HG02840 (cell line): ENCODE data around the gene SLC22A7.

ENCODE experiments used
- ATAC-seq: cut with Tn5 transposase; IDR thresholded peaks from one replicate; pipeline ENCODE4 v1.9.1; 2021; ENCODE audit warnings: mild to moderate bottlenecking, moderate library complexity, moderate number of reproducible peaks; ENCODE audit not compliant: unreplicated experiment, low FRiP score

SLC22A7 gene, protein sequence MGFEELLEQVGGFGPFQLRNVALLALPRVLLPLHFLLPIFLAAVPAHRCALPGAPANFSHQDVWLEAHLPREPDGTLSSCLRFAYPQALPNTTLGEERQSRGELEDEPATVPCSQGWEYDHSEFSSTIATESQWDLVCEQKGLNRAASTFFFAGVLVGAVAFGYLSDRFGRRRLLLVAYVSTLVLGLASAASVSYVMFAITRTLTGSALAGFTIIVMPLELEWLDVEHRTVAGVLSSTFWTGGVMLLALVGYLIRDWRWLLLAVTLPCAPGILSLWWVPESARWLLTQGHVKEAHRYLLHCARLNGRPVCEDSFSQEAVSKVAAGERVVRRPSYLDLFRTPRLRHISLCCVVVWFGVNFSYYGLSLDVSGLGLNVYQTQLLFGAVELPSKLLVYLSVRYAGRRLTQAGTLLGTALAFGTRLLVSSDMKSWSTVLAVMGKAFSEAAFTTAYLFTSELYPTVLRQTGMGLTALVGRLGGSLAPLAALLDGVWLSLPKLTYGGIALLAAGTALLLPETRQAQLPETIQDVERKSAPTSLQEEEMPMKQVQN

DNA sequence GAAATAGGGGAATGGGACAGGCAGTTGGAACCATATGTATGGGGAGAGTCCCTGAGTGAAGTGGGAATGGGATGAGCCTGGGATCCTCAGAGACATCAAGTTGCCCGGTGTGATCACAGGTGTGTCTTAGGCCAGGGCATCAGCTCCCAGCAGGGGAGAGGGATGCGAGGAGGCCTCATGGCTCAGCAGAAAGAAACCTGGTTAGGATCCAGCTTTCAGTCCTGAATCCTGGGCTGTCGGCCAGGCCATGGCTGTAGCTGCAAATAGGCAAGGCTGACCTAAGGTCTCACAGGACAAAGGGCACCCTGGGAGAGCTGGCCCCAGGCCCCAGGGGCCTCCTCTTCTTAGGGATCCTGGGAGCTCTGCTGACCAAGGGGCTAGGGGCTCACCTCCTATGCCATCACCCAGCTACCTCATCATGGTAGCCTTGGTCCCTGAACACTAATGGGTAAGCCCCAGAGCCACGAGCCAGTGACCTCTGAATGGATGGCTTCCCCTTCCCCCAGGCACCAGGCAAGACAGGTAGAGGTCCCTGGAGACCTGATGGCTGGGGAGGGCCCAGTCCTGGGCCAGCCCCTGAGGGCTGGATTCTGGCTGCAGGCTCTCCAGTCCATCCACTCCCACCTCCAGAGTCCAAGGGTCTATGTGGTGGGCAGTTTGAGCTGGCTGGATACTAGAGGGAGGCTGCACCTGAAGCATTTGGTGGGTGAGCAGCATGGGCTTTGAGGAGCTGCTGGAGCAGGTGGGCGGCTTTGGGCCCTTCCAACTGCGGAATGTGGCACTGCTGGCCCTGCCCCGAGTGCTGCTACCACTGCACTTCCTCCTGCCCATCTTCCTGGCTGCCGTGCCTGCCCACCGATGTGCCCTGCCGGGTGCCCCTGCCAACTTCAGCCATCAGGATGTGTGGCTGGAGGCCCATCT lies at the start of gene SLC22A7:
SLC22A7 (plus strand) TSS at position 617 of the 921 bp plus-strand sequence; CDS start at position 716, 99 bp downstream.
- no peak for ATAC-seq

DNA sequence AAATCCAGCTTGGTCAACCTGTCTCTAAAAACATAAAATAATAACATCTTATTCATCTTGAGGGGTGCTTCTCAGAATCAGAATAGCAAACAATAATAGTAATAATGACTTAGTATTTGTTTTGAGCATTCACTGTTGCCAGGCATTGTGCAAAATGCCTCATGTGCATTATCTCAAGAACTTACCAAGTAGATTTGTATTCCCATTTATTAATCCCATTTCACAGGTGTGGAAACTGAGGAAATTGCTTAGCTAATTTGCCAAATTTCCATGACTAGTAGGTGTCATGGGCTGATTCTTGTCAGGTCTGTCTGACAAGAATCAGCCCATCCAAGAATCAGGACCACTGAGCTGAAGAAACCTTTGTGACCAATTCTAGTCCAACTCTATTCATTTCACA lies 49.3 kb upstream of the SLC22A7 start:
- ATAC-seq: no peak

DNA sequence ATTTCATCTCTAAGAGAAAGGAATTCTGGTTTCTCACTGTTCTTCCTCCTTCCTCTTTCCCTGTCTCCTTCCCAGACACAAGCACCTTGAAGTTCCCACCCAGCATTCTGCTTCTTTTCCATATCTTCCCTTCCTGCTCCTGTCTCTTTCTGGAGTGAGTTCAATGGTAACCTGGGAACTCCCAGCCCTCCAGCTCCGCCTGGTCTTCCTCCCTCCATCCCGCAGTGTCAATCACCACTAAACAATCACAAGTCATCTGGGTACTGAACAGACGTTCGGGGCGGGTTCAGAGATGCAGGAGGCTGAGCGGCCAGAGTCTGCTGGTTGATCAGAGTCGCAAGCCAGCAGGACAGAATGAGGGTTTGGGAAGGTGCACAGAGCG lies 47.1 kb upstream of the SLC22A7 start:
- no peak for ATAC-seq

DNA sequence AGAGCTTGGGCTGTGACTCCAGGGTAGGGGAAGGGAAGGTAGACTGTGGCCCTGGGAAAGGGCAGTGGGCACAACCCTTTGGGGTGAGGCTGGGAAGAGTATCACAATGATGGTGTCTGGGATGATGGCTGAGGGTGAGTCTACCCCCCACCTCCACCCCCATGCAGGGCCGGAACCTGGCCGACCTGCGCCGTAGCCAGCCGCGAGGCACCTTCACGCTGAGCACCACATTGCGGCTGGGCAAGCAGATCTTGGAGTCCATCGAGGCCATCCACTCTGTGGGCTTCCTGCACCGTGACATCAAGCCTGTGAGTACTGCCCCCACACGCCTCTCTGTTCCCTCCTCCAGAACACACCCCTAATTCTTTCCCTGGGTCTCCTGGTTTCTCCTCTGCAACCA lies 44.7 kb upstream of the SLC22A7 start:
- ATAC-seq: no peak

DNA sequence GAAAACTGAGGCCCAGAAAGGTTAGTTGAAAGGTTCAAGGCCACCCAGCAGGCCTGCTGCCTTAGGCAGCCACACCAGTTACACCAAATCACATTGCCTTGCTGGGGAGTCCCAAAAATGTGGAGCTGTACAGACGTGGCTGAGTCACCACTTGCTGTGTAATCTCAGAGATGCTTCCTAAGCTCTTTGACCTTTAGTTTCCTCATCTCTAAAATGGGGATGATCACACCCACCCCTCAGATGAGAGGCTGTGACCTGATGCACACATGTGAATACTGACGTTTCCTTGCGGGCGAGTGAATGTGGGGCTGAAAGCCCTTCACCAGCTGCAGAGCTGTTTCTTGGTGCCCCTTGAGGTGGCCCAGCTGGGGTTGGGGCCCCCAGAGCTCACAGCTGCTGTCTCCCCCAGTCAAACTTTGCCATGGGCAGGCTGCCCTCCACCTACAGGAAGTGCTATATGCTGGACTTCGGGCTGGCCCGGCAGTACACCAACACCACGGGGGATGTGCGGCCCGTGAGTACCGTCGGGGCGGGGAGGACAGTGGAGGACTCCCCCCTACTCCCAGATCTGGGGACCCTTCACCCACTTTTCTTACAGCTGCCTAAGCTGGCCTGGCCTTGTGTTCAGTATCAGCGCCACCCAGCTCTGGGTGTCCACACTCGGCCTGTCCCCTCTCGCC lies 43.8 kb upstream of the SLC22A7 start:
- no peak for ATAC-seq

DNA sequence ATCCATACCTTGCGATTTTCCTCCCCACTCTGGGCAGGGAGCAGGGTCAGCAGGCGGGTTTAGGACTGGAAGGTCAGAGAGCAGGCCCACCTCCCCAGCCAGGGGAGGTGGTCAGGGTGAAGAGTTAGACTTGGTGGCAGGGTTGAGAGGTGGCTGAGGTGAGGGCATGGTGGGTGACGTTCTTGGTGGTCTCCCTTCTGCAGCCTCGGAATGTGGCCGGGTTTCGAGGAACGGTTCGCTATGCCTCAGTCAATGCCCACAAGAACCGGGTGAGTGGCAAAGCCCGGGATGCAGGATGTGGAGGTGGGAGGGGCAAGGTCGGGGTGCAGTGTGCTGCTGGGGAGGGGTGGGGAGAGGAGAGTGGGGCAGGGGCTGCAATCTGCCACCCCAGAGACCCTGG lies 43.2 kb upstream of the SLC22A7 start:
- no peak for ATAC-seq

DNA sequence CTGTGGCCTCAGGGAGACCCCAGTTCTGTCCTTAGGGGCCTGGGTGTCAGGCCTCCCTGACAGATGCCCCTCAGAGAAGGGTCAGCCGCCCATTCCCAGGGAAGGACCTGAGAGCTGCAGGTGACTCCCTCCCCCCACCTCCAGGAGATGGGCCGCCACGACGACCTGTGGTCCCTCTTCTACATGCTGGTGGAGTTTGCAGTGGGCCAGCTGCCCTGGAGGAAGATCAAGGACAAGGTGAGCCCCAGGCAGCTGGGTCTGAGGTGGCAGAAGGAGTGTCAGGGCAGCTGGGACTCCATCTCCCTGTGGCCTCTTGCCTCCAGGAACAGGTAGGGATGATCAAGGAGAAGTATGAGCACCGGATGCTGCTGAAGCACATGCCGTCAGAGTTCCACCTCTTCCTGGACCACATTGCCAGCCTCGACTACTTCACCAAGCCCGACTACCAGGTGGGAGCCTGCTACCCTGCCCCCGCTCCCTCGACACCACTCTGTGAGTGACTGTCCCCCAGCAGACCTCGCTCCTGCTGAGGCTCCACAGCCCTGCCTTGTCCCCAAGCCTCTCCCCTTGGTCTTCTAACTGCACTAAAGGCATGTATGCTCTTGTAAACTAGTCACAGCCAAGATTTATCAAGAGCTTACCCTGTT lies 42.5 kb upstream of the SLC22A7 start:
- no peak for ATAC-seq

DNA sequence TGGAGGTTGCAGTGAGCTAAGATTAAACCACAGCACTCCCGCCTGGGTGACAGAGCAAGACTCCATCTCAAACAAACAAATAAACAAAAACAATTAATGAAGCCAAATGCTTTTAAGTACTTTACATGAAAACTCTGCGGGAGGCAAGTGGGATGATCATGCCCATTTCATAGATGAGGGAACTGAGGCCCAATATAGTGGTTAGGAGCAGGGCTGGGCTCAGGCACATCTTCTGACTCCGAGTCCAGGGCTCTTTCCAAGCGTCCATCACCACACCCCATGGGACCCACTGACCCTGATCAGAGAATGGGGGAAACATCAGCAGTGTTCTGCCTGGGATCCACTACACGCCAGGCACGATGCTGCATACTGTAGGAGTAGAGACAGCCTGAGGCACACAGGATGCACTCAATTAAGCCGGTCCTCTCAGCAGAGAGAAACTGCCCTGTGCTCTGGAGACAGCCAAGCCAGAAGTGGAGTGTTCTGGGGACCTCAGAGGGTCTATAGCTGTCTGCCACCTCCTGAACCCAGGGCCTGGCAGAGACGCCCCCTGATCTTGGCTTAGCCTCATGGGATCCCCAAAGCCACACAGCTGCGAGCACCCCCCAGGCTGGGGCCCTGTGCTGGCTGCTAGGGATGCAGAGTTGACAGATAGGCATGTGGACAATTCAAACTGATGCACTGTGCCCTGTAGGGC lies 41.2 kb upstream of the SLC22A7 start:
- no peak for ATAC-seq

DNA sequence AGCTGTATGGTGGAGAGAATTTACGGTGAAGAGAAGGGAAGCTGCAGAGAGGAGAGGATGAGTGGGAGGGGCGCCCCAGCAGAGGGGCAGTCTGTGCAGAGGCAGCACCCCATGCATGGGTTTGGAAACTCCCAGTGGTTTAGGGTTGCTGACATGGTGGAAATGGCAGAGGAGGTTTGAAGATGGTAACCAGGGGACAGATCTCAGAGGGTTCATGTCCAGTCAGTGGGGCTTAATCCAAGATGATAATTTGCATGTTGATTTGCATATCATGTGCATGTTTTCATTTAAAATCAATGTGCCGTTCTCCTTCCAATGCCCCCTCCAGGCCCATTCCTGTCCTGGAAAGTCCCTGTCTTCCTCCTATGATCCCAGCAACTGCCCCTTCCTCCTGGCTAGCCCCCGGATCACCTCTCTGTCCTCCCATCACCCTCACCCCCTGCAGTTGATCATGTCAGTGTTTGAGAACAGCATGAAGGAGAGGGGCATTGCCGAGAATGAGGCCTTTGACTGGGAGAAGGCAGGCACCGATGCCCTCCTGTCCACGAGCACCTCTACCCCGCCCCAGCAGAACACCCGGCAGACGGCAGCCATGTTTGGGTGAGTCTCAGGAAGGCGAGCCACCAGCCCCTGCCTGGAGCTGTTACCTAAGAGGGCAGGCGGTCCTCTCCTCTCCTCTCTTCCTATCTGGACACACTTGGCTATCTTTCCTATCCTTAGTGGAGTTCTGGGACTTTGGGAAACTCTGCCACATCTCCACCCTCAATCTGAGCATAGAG lies 40.5 kb upstream of the SLC22A7 start:
- ATAC-seq: no peak

DNA sequence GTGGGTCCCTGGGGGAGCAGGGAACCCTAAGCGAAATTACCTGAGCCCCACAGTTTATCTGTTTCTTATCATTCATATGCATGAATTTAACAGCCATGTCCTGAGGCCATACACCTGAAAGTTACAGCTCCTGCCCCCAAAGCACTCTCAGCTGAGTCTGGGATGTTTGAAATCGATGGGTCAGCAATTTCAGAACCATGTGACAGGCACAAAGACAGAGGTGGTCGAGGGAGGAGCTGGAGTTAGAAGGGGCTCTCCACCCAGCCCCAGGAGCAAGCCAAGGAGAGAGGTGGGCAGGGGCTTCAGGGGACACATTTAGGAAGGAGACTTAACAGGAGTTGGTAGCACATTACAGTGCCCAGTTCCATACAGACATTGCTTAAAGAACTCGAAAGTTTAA lies 39.9 kb upstream of the SLC22A7 start:
- ATAC-seq: no peak

DNA sequence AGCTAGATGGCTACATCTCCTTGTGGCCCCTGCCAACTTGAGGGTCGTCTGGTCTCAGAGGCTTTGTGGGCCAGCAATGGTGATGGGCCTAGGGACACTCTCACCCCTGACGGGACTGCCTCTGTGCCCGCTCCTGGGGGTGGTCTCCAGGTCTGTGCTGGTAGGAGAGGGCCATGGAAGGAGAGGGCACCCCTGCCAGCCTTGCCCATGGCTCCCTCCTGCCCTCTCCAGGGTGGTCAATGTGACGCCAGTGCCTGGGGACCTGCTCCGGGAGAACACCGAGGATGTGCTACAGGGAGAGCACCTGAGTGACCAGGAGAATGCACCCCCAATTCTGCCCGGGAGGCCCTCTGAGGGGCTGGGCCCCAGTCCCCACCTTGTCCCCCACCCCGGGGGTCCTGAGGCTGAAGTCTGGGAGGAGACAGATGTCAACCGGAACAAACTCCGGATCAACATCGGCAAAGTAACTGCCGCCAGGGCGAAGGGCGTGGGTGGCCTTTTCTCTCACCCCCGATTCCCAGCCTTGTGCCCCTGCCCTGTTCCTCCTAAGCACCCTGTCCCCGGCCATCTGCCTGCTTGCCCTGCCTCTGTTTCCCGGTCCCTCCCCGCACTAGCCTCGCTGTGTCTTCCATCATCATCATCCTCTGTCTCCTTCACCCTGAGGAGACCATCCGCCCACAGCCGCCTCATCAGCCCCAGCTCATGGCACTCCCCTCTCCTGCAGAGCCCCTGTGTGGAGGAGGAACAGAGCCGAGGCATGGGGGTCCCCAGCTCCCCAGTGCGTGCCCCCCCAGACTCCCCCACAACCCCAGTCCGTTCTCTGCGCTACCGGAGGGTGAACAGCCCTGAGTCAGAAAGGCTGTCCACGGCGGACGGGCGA lies 39.0 kb upstream of the SLC22A7 start:
- ATAC-seq: no peak

DNA sequence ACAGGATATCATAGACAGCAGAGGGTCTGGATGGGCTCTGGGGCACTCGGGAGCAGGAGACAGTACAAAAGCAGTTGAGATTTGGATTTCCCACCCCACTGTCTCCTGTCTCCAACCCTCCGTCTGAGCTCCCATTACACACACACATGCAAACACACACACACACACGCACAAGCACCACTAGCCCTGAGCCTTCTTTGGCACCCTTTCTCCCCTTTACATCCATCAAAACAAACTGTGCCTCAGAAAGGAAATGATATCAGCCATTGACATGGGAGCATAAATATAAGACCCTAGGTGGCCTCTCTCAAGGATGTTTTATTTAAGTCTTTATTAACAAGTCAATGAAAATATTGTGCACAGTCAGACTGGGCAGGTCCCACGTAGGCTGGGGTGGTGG lies 37.3 kb upstream of the SLC22A7 start:
- no peak for ATAC-seq

DNA sequence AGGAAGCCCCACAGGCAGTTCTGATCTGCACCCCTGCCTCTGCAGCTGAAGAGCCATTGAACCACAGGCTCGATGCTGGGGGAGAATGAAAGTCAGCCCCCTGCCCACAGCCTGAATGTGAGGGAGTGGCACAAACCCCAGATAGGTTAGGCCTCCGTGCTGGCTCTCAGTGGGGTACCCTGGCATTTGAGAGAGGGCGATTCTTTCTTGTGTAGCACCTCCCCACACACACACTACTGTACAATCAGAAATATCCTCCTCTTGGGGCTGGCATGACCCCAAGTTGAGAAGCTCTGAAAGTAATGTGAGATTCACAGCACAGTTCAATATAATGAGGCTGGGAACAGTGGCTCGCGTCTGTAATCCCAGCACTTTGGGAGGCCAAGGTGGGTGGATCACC lies 36.9 kb upstream of the SLC22A7 start:
- ATAC-seq: no peak

DNA sequence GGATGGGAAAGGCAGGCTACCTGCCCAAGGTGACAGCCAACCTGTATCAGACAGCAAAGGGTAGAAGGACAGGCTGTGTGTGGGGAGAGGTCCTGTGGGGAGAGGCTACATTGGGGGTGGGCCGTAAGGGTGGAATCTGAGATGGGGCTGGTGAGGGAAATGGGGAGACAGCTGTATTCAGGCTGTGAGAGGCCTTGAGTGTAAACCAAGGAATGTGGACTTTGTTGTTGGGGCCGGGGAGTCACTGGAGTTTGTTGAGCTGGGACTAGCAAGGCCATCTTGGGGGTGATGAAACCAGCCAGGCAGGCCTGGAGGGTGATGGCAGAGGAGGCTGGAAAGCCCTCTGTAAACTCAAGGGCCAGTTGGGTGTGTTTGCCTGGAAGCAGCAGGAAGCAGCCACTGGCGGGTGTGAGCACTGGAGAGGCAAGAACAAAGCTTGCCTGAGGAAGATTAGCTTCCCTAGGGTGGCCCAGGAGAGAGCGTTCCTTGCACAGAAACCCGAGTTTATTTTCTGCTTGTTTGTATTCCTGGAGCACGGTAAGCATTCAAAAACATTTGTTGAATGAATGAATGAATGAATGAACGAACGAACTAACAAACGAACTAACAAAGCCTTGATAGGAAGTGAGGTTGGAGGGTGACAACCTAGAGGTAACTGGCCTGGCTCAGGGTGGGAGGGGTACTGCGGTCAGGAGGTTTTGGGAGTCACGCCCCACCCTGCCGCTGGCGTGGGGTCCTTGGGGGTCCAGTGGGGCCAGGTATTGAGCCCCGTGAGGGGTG lies 35.9 kb upstream of the SLC22A7 start:
- ATAC-seq: no peak

DNA sequence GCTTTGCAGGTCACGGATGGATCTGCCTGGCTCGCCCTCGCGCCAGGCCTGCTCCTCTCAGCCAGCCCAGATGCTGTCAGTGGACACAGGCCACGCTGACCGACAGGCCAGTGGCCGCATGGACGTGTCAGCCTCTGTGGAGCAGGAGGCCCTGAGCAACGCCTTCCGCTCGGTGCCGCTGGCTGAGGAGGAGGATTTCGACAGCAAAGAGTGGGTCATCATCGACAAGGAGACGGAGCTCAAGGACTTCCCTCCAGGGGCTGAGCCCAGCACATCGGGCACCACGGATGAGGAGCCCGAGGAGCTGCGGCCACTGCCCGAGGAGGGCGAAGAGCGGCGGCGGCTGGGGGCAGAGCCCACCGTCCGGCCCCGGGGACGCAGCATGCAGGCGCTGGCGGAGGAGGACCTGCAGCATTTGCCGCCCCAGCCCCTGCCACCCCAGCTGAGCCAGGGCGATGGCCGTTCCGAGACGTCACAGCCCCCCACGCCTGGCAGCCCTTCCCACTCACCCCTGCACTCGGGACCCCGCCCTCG lies 35.2 kb upstream of the SLC22A7 start:
- ATAC-seq: no peak

DNA sequence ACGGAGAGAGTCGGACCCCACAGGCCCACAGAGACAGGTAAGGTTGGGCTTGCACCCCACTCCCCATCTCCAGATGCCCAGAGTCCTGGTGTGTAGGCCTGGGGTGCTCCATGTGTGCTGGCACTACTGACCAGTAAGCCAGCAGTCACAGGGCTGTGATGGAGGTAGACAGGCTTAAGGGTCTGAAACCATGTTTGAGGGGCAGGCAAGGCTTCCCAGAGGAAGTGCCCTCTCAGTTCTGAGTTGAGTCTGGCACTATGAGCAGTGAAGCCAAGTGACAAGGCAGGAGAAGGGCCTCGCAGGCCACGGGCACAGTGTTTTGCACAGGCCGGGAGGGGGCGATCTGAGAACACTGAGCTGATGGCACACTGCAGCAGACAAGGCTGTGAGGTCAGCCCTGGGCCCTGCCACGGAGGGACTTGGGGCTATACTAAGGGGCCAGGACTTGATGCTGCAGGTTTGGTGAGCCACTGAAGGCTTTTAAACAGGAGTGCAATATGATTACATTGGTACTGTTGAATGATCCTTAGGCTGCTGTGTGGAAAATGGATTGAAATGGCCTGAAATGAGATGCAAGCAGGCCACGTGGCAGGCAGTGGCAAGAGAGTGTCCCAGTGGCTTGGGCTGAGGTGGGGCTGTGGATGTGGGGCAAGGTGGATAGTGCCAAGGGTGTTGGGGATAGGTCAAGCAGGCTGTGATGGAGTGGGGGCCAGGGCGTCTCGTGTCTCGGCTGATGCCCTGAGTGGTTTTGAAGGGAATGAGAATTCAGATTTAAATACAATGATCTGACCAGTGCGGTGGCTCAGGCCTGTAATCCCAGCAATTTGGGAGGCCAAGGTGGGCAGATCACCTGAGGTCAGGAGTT lies 34.5 kb upstream of the SLC22A7 start:
- ATAC-seq: no peak
